ENCODE results near the gene HEPHL1.
"Not testable (repeated sequence)": the region's sequence is repeated elsewhere in the genome, so short reads cannot be mapped to it uniquely, and the experiment has no call there.

Gene HEPHL1

GRCh38 chr11:94020777-94021481 lies at the start of gene HEPHL1:
HEPHL1 (plus strand) TSS chr11:94021354; CDS start chr11:94021369, 15 bp downstream.
- DNase-seq: no peak

- DNase-seq: no peak
These were observed 48.4 kb upstream of the HEPHL1 start for GRCh38 chr11:93972790-93973189.

- DNase-seq: not testable (repeated sequence)
These were observed 47.7 kb upstream of the HEPHL1 start for GRCh38 chr11:93973322-93974051.

GRCh38 chr11:93974759-93975158 lies 46.4 kb upstream of the HEPHL1 start:
- DNase-seq: no peak

- DNase-seq: not testable (repeated sequence)
These were observed 44.4 kb upstream of the HEPHL1 start for GRCh38 chr11:93976577-93977254.

GRCh38 chr11:93983542-93984195 lies 37.5 kb upstream of the HEPHL1 start:
- DNase-seq: no peak

- DNase-seq: no peak
These were observed 37.0 kb upstream of the HEPHL1 start for GRCh38 chr11:93984196-93984567.

- no peak for DNase-seq
These were observed 36.2 kb upstream of the HEPHL1 start for GRCh38 chr11:93984936-93985335.

GRCh38 chr11:93986716-93987115 lies 34.4 kb upstream of the HEPHL1 start:
- no peak for DNase-seq

- no peak for DNase-seq
These were observed 32.7 kb upstream of the HEPHL1 start for GRCh38 chr11:93988455-93988854.

DNA sequence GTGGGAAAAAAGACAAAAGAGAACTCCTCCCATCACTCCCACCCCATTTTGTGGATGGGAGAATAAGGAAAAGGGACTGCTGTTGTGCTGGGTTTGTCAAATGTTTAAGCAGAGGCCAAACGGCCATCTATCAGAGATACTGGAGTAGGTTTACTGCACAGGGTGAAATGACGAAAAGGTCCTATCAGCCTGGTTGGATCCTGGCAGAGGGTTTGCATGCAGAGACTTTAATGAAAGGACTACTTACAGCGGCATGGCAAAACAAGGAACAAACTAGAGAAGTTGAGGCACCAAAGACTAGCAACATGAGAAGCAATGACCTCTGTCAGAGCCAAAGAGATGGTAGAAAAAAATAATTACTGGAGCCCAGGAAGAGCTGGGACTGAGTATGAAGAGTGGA lies 32.2 kb upstream of the HEPHL1 start:
- no peak for DNase-seq

DNA sequence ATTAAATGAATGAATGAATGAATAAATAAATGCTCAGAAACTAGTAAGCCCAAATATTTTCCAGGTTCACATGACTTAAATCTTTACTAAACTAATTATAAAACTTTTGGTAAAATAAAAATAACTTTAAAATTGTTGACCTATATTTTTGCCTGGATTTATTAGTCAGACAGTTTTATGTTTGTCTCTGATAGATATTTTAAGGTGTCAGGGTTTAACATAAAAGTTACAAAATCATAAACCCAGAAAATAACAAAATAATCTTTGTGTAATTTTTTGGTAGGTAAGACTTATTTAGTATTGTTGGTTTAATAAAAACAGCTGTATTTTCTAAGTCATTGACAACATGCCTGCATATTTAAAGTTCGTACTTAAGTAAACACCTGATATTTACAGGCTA lies 27.4 kb upstream of the HEPHL1 start:
- DNase-seq: no peak

- no peak for DNase-seq
These were observed 23.4 kb upstream of the HEPHL1 start for GRCh38 chr11:93997741-93998140.

- no peak for DNase-seq
These were observed 20.5 kb upstream of the HEPHL1 start for GRCh38 chr11:94000659-94001058.

DNA sequence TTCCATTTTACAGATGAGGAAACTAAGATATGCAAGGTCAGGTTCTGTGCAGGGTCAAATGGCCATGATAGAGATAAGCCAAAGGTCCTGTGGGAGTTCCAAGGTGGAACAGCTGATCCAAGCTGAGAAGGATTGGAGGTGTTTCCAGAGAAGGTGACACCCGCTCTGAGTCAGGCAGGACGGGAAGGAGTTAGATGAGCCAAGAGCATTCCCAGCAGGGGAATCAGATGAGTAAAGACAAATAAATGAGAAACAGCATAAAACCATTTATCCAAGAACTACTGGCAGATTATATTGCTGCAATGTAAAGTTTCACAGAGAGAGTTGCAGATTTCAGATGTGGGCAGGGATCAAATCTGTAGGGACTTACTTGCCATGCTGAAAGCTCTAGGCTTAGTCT lies 18.9 kb upstream of the HEPHL1 start:
- DNase-seq: no peak

GRCh38 chr11:94007426-94007825 lies 13.7 kb upstream of the HEPHL1 start:
- DNase-seq: no peak

DNA sequence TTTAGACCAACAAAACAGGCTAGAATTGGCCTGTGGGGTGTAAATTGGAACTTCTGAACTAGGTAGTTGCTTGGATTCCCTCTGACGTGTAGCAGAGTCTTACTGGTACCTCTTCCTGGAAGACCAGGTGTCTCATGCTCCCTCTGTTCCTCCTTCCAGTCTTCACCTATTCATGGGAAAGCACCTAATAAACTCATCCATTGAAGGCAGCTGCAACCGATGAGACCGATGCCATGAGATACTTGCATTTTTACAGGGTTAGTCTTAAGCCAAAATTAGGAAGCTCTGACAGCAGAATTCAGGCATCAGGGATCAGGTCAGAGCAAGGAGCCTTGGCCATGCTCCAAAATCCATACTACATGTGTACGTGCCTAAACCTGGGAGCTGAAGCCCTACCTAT lies 13.2 kb upstream of the HEPHL1 start:
- no peak for DNase-seq

- DNase-seq: no peak
These were observed 11.0 kb upstream of the HEPHL1 start for GRCh38 chr11:94010136-94010535.

DNA sequence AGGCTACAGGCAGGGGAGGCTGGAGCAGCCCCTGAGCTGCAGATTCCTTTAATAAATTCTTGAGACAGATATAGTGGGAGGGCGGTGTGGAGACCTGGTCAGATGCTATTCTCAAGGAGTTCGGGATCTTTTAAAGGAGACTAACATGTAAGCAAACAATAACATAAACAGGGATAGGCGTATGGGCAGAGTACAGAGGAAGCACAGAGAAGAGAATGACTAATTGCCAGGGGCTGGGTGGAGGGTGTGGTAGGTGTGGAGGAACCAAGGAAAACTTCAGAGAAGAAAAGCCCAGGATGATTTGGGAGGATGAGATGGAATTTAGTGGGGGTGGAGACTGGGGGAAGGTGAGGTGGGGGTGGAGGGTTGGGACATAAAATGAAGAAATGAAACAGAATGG lies 9.7 kb upstream of the HEPHL1 start:
- DNase-seq: no peak

DNA sequence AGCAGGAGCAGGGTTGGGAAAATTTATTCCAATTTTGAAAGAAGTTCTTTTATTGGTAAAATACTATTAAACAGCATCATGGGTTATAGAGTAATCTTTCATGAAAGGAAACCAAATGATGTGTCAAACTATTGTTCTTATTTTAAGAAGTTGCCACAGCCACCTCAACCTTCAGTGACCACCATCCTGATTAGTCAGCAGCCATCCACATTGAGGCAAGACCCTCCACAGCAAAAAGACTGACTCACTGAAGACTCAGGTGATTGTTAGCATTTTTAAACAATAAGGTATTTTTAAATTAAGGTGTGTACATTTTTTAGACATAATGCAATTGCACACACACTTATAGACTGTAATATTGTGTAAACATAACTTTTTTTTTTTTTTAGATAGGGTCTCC lies 3.7 kb upstream of the HEPHL1 start:
- DNase-seq: no peak

DNA sequence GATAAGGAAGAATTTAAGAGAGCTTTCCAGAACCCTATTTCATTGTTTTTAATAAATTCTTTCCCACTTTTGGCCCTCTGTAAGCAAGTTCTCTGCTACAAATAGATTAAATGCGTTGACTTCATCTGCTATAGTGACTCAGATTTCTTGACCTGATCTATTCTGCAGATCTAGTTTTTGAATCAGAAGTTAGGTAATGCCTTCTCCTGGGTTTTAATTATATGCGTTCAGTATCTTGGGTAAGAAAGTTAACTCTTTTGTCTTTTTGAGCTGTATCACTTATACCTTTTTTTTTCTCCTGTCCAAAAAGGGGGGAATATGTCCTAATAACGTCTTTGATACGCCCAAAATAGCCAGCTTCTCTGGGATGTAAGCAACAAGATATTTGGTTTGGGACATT lies 2.4 kb upstream of the HEPHL1 start:
- DNase-seq: no peak

DNA sequence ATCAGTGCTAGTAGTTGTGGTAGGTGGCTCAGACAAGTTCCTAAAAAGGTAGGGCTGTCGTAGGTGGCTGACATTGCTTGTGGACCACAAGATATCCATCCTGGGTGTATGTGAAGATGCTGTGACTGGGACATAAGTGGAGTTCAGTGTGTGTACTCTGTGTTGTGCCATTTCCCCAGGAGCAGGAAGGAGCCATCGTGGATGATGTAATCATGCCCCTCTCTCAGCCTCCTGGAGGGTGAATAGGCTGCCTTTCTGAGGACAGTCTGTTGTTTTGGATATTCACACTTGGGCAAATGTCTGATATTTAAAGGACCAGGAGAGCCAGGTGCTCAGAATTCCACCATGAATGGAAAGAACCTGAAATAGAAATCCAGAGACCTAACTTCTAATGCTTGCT lies 2.7 kb downstream of the HEPHL1 start:
- DNase-seq: no peak

DNA sequence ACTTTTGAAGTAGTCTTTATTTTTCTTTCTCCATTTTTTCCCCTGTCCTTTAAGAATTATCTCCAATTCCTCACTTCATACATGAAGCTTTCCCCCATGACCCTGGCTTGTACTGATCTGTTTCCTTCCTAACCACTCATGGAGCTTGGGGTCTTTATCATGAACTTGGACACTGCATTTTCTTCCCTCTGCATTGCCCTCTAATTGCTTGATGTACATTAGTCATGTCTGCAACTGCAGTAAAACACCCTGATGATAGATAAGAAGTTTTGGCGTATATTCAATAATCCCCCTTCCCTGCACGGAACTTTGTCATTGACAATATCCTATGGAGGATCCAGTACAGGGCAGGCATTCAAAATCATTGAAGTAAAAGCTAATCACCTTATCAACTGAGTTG lies 3.4 kb downstream of the HEPHL1 start:
- DNase-seq: no peak

All from CD4-positive, alpha-beta T cell treated with Interferon gamma for 1 hour (primary cell).